OCI-LY7 (cell line): ENCODE results near the gene LHX3. TPM values are rescaled to one million over a fixed set of nuclear protein-coding genes. Genes with fewer than 3 reads are reported as not detected.

Source experiments
- BruUV-seq: library from RNA; stranded (reverse); fragments of 400-500 nt; replicated peaks from 2 replicates; lab custom pipeline; 2021; lab: Mats Ljungman, UMichigan
- CTCF ChIA-PET: fragments of 300-600 bp; sonication (Branson Sonifier 250); formaldehyde crosslinking; loops from one replicate; lab custom pipeline; 2022; ENCODE audit warnings: antibody characterized with exemption; ENCODE audit not compliant: unreplicated experiment; lab: Charles Lee
- POLR2A ChIA-PET: fragments of 300-600 bp; sonication (Branson Sonifier 250); formaldehyde crosslinking; loops from one replicate; lab custom pipeline; 2022; ENCODE audit warnings: antibody characterized with exemption; lab: Charles Lee
- DNase-seq: peaks from one replicate; pipeline ENCODE4 v3.0.0-alpha.2; 2015; ENCODE audit warnings: low spot score
- H2AFZ ChIP-seq: fragments of 200-600 bp; sonication (generic), shearing (Covaris generic); 2 replicates; pipeline ENCODE4 v1.6.1; 2014; ENCODE audit warnings: mild to moderate bottlenecking, antibody characterized with exemption, low read length, moderate library complexity
- H3K27ac ChIP-seq: fragments of 200-600 bp; sonication (generic); 2 replicates; pipeline ENCODE4 v1.5.1; 2014; ENCODE audit warnings: mixed run types, low read depth, mild to moderate bottlenecking, moderate library complexity, low read length, inconsistent platforms; ENCODE audit not compliant: poor library complexity, severe bottlenecking
- H3K36me3 ChIP-seq: fragments of 200-600 bp; sonication (generic); 2 replicates; pipeline ENCODE4 v1.6.1; 2014; ENCODE audit warnings: mild to moderate bottlenecking, antibody characterized with exemption, low read length, moderate library complexity, mixed read lengths; ENCODE audit not compliant: insufficient read depth
- H3K4me1 ChIP-seq: fragments of 200-600 bp; sonication (generic); 2 replicates; pipeline ENCODE4 v1.5.1; 2014; ENCODE audit warnings: mild to moderate bottlenecking, low read length; ENCODE audit not compliant: insufficient read depth, poor library complexity, severe bottlenecking
- H3K4me2 ChIP-seq: fragments of 200-600 bp; sonication (generic); 2 replicates; pipeline ENCODE4 v1.6.1; 2014; ENCODE audit warnings: mild to moderate bottlenecking, low read length
- H3K4me3 ChIP-seq: fragments of 200-600 bp; sonication (generic); 2 replicates; pipeline ENCODE4 v1.5.1; 2014; ENCODE audit warnings: mild to moderate bottlenecking, low read depth, low read length; ENCODE audit not compliant: poor library complexity, severe bottlenecking
- H3K79me2 ChIP-seq: fragments of 200-600 bp; sonication (generic); 2 replicates; pipeline ENCODE4 v1.6.1; 2016; ENCODE audit warnings: low read depth, mild to moderate bottlenecking, low read length, moderate library complexity, mixed read lengths; ENCODE audit not compliant: insufficient read depth
- H3K9me2 ChIP-seq: fragments of 200-600 bp; sonication (generic); 2 replicates; pipeline ENCODE4 v1.6.1; 2016; ENCODE audit warnings: mild to moderate bottlenecking, low read length, mixed read lengths; ENCODE audit not compliant: insufficient read depth
- H3K9me3 ChIP-seq: fragments of 200-600 bp; sonication (generic); 2 replicates; pipeline ENCODE4 v1.6.1; 2014; ENCODE audit warnings: mild to moderate bottlenecking, mixed run types, low read length, mixed read lengths
- H4K20me1 ChIP-seq: fragments of 200-600 bp; sonication (generic); 2 replicates; pipeline ENCODE4 v1.6.1; 2014; ENCODE audit warnings: mild to moderate bottlenecking, antibody characterized with exemption, low read length, moderate library complexity, mixed read lengths; ENCODE audit not compliant: insufficient read depth
- CTCF ChIP-seq: fragments of 200-600 bp; sonication (generic); conservative IDR thresholded peaks from 2 replicates; pipeline ENCODE4 v1.5.1; 2014; ENCODE audit warnings: mild to moderate bottlenecking, antibody characterized with exemption, low read length, moderate library complexity, mixed read lengths
- EZH2phosphoT487 ChIP-seq: fragments of 200-600 bp; sonication (generic); IDR thresholded peaks from 2 replicates; pipeline ENCODE4 v1.6.1; 2018; ENCODE audit warnings: low read depth, borderline replicate concordance, mild to moderate bottlenecking, mixed run types, antibody characterized with exemption, low read length, moderate library complexity, mixed read lengths
- intact Hi-C: fragments of 100-400 bp; cut with micrococcal nuclease; formaldehyde crosslinking; loops from one replicate; pipeline ENCODE4 v1.10.0; 2022; ENCODE audit not compliant: unreplicated experiment
- total RNA-seq, 2 experiments: library from RNA; depleted of rRNA in 1 of 2; stranded (reverse); fragments of >200 nt in 1 of 2; shearing (Covaris generic) in 1 of 2; gene quantifications; 2 replicates each; pipeline ENCODE4 v1.2.3, GENCODE V29; 2014 to 2022

The LHX3 gene
- total RNA-seq, 2 experiments from 2014 or later = 0.15 TPM; not detected in 1

GRCh38 chr9:136230773-136231172 is 25.8 kb upstream of the LHX3 start:
- no TSS peak for BruUV-seq
- TF ChIP-seq CTCF (no peak), EZH2phosphoT487 (no peak)
- ChIA-PET POLR2A (no interaction called here), CTCF (no interaction called here)
- Histone ChIP-seq H4K20me1 (no peaks in the 10 kb centered on the region), H3K4me3 (no peak overlapping the region), H3K36me3 (peaks cover 79% of the 10 kb centered on the region), H3K9me2 (no peaks in the 10 kb centered on the region), H3K4me2 (no peak overlapping the region), H3K79me2 (peaks cover 35% of the 10 kb centered on the region), H3K27ac (no peak overlapping the region), H3K9me3 (no peaks in the 10 kb centered on the region), H2AFZ (no peak overlapping the region), H3K4me1 (peaks cover 23% of the 10 kb centered on the region)
- intact Hi-C loops = no loop called here
- no peak for DNase-seq

GRCh38 chr9:136230365-136230764 is 25.4 kb upstream of the LHX3 start:
- H3K36me3 ChIP-seq = peaks cover 75% of the 10 kb centered on the region
- DNase-seq = no peak
- H3K9me2 ChIP-seq = no peaks in the 10 kb centered on the region
- CTCF ChIA-PET = no interaction called here
- POLR2A ChIA-PET = no interaction called here
- no peaks in the 10 kb centered on the region for H4K20me1 ChIP-seq
- H3K79me2 ChIP-seq = peaks cover 35% of the 10 kb centered on the region
- TF ChIP-seq EZH2phosphoT487 (no peak), CTCF (no peak)
- intact Hi-C loops = no loop called here
- H3K9me3 ChIP-seq = no peaks in the 10 kb centered on the region
- H3K4me3 ChIP-seq = no peak overlapping the region
- no peak overlapping the region for H3K4me2 ChIP-seq
- no TSS peak for BruUV-seq
- no peak overlapping the region for H3K27ac ChIP-seq
- peaks cover 27% of the 10 kb centered on the region for H3K4me1 ChIP-seq
- no peak overlapping the region for H2AFZ ChIP-seq

GRCh38 chr9:136229096-136230065 is 24.5 kb upstream of the LHX3 start:
- ChIA-PET CTCF (no interaction called here), POLR2A (no interaction called here)
- Histone ChIP-seq H3K4me1 (peaks cover 37% of the 10 kb centered on the region), H3K9me2 (no peaks in the 10 kb centered on the region), H3K27ac (no peak overlapping the region), H4K20me1 (no peaks in the 10 kb centered on the region), H3K79me2 (peaks cover 42% of the 10 kb centered on the region), H3K36me3 (peaks cover 73% of the 10 kb centered on the region), H2AFZ (no peak overlapping the region), H3K4me2 (no peak overlapping the region), H3K9me3 (no peaks in the 10 kb centered on the region), H3K4me3 (no peak overlapping the region)
- BruUV-seq = no TSS peak
- intact Hi-C loops = no loop called here
- DNase-seq = no peak
- TF ChIP-seq CTCF (no peak), EZH2phosphoT487 (no peak)
